ENCODE data around the gene CABP7.

DNA sequence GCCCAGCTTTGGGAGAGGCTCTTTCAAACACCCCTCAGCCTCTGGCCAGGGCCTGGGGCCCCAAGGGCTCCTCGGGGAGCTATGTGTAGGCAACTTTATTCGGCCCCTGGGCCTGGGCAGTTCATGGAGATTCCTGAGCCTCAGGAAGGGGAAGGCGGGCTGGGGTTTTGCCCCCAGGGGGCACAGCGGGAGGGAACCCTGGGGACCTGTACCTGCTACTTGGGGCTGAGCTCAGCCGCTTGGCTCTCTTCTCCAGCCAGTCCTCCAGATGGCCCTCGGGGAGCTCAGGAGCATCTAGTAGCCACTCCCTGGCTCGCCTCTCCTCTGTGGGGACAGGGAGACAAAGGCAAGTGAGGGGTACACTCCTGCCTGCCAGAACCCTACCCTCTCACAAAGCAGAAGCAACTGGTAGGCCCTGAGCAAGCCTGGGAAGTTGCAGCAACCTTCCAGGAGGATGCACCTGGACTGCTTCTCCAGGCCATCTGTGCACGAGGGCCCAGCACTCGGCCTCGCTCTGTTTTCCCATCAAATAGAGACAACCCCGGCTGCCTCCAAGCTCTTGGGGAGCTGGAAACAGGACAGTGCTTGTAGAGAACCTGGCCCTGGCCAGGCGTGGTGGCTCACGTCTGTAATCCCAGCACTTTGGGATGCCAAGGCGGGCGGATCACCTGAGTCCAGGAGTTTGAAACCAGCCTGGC lies 18.5 kb downstream of the CABP7 start:
- TF ChIP-seq EZH2 (IDR thresholded peaks at IDR 0.05) (no peak), POLR2AphosphoS5 (IDR thresholded peaks at IDR 0.05; ENCODE audit: borderline replicate concordance, low read depth, low read length) (no peak), FOXP2 (optimal IDR thresholded peaks at IDR 0.05; ENCODE audit: control extremely low read depth, extremely low read length, insufficient read depth) (no peak)
